Stimulated activated CD8-positive, alpha-beta memory T cell treated with anti-CD3 and anti-CD28 coated beads, Interleukin-12 subunit alpha, Interleukin-12 subunit beta, amount 100 ng/mL, for 24 hours (primary cell): Measurements from ENCODE around the gene ANKRD13D.
"Not testable (repeated sequence)": the region's sequence is repeated elsewhere in the genome, so short reads cannot be mapped to it uniquely, and the experiment has no call there.

Experiments used
- DNase-seq: peaks from one replicate; pipeline ENCODE4 v3.0.0-alpha.2; 2020; ENCODE audit errors: extremely low read depth

Gene ANKRD13D

DNA sequence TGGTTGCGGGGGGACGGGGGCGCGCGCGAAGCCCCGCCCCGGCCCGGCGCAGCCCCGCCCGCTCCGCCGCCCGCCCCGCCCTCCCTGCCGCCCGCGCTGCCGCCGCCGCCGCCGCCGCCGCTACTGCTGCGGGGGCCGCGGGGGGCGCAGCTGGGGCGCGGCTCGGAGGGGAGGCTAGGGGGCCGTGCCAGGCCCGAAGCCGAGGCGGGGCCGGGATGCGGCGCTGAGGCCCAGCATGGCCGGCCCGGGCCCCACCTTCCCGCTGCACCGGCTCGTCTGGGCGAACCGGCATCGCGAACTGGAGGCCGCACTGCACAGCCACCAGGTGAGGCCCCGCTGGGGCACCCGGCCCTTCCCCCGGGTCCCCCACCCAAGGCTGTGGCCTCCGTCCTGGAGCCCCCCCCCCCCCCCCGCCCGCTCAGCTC lies at the start of gene ANKRD13D:
Gene ANKRD13D, plus strand, starts transcription at position 78 of the 425 bp plus-strand sequence. Its CDS starts 158 bp downstream, at position 236.
- no peak for DNase-seq

DNA sequence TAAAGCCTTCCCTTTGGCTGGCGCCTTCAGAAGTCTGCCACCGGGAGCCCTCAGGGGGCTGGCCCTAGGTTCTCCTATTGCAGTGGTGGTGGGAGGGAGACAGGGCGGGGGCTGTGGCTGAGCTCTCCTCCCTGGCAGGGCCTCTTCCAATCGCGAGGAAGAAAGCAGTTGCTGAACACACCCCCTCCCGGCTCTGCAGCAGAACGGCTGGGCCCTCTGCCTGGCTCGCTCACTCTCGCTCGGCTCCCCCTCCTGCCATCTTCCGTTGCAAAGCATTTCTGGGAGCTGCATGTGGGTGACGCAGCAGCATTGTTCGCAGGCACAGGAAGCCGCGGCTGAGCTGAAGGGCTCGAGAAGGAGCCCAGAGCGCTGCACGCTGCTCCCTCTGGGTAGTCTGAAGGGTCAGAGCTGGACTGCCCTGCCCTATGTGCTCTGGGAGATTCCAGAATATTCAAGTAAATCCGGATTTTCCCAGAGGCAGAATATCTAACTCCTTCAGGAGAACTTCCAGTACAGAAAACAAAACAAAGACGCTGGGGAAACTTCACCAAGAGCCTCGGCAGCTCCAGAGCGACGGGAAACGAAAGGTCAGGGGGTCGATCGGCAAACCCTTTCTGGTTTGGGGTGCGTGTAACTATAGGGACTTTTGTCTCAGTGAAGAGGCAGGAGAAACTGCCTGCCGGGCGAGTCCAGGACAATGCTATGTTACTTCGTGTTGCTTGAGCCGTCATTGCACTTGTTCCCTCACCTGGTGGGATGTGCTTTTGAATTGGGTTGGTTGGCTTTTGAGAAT lies 49.1 kb upstream of the ANKRD13D start:
- DNase-seq, result peak; percentile 89

DNA sequence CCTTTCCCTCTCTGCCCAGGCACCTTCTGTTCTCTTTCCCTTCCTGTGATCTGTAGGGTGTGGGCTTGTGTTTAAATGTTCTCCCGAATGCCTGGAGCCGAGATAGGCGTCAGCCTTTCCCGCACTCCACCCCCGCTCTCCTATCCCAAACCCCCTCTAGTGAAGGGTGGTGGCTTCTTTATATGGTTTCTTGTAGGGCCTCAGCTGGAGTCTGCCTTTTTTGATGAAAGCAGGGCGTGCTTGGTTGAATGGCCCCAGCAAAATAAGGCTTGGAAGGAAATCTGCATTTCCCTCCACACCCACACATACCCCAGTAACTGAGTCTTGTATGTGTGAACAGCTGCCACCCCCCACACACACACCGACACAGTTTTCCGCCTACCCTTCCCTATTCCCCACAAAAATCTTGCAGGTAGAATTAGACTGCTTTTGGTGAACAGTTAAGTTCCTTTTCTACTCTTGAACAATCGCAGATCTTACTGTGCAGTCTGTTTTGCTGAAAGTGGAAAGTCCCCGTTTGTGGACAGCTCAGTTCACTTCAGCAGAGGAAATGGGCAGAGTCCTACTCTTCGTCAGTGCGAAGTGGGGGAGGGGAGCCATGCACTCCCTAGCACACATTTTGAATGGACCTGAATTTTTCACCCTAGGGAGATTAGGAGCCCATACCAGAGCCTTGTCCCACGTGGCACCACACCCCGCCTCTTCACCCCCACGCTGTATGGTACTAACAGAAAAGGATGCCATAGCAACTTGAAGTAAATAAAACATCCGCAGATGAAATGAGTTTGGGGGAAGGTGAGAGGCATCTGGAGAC lies 48.3 kb upstream of the ANKRD13D start:
- DNase-seq, result peak; percentile 67

DNA sequence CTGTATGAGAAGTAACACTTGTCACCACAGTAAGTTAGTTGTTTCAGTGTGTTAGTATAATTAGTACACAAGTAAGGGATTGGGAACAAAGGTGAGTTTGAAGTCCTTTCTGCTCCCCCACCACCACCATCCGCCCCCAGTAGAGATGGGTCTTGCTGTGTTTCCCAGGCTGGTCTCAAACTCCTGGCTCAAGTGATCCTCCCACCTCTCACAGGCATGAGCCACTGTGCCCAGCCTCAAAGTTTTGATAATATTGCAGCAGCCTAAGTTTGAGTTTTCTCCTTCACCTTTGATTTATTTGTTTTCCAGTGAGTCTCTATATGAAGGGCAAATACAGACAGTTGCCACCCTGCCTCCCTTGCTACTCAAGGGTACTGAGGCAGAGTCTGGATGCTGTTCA lies 46.6 kb upstream of the ANKRD13D start:
- DNase-seq, result no peak

DNA sequence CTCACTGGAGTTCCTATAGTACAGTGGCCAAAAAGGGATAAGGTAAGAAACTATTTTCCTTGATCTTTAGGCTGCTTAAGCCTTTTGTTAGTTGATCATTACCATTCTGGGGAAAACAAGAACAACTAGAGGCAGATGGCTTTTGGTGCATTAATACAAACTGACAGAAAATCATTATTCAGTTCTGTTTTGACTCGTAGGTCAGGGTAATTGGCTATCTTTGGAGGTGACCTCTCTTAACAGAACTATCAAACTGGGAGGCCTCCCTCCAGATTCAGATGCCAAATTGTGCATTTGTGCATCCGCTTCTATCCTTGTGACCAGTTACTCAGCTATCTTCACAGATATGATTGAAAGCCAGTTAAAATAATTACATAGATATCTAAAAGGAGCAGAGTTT lies 46.1 kb upstream of the ANKRD13D start:
- DNase-seq, result no peak

GRCh38 chr11:67245046-67245445 lies 44.1 kb upstream of the ANKRD13D start:
- no peak for DNase-seq

DNA sequence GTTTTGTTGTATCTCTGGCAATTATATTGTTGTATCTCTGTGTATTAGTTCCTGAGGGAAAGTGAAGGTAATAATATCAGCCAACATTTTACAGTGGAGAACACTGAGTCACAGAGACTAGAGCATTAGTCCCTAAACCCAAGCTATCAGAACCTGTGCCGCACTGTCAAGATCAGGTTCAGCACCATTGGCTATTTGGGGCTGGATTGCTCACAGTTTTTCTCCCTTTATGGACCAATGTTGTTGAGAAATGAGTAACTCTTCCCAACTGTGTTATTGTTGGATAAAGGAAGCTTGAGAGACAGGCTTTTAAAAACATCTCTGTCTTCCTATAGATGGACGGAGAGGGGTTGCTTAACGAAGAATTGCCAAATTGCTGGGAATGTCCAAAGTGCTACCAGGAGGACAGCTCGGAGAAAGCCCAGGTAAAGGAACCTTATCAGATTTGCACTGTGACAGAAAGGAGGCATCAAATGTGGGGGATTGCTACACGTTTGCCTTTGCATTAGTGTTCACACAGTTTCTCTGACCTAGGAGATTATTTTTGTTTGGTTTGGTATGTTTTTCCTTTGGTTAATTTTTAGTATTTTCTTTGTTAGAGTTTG lies 41.1 kb upstream of the ANKRD13D start:
- no peak for DNase-seq

- DNase-seq, result no peak
These were observed 40.5 kb upstream of the ANKRD13D start for GRCh38 chr11:67248653-67249052.

DNA sequence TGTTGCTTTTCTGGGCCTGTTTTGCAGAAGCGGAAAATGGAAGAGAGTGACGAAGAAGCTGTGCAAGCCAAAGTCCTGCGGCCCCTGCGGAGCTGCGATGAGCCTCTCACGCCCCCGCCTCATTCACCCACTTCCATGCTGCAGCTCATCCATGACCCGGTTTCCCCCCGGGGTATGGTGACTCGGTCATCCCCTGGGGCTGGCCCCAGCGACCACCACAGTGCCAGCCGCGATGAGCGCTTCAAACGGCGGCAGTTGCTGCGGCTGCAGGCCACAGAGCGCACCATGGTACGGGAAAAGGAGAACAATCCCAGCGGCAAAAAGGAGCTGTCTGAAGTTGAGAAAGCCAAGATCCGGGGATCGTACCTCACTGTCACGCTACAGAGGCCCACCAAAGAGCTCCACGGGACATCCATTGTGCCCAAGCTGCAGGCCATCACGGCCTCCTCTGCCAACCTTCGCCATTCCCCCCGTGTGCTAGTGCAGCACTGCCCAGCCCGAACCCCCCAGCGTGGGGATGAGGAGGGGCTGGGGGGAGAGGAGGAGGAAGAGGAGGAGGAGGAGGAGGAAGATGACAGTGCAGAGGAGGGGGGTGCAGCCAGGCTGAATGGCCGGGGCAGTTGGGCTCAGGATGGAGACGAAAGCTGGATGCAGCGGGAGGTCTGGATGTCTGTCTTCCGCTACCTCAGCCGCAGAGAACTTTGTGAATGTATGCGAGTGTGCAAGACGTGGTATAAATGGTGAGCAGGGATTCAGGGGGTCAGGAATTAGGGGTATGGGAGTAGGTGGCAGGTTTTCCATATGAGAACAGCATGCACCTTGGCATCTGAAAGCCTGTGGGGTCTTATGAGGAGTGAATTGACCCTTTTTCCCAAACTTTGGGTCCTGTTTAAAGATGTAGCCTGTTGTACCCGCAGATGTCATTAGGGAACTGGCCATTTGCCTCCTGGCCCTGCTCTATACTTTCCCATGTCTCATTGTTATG lies 38.8 kb upstream of the ANKRD13D start:
- no peak for DNase-seq

DNA sequence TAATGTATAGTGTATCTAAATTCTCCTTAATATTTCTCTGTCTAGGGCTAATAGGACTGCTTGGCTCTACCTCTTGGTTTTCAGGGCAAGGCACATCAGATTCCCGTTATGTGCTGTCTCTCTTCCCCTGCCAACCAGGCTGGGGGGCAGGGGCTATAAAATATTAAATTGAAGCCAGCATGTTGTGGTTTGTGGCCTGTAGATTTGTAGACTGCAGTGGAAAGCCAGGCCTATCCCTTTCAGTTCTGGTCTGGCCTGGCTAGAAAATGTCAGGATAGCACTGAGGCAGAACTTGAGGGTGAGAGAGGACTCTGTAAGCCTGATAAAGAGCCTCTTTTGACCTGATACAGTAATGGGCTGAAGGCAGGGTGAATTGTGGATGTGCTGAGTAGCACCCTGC lies 37.3 kb upstream of the ANKRD13D start:
- no peak for DNase-seq

DNA sequence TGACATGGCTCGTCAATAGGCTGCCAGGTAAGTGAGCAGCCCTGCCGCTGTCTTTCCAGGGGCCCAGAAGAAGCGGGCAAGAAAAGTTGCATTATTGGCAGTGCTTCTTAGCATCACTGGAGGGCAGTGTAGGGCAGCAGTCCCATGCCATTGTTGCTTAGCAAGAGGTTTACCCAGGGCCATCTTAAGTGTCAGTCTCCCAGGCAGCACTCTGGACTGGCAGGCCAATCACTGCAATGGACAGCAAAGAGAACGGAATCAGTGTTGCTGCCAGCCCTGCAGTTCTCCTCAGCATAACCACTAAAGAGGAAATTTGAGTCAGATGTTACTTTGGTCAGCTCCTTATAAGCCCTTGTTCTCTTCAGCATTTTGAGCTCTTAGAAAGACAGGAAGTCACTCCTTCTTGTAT lies 36.3 kb upstream of the ANKRD13D start:
- DNase-seq, result no peak

DNA sequence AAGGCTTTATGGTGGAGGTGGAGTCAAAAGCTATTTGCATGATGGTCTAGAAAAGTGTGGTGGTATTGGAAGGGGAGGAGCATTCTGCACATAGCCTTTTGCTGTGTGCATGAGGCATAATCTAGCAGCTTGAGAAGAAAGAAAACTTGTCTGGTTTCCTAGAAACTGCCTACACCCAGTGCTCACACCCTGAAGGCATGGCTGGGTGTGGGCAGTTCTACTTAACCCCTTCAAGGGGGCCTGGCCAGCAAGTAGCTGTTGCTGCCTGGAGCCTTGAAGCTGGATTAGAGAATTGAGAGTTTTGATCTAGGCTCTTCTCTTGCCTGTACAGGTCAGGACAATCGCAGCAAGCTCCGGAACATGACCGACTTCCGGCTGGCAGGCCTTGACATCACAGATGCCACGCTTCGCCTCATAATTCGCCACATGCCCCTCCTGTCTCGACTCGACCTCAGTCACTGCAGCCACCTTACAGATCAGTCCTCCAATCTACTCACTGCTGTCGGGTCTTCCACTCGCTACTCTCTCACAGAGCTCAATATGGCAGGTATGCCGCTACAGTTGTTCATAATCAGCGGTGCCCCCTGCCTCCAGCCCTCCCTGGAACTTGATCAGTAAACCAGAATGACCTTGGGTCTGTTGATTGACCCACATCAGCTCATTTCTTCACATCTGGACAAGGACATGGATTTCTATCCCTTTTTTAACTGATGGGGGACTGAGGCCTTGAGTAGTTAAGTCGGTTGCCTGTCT lies 35.1 kb upstream of the ANKRD13D start:
- no peak for DNase-seq

DNA sequence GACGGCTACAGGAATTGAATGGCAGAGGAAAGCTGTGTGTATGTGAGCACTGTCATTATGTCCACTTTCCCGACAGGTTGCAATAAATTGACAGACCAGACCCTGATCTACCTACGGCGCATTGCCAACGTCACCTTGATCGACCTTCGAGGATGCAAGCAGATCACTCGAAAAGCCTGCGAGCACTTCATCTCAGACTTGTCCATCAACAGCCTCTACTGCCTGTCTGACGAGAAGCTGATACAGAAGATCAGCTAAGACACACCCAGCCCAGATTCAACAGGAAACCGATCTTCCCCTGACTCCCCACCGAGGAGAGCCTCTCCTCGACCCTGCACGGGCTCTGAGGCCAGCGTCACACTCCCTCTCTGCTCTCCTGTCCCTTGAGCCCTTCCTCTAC lies 34.3 kb upstream of the ANKRD13D start:
- no peak for DNase-seq

GRCh38 chr11:67255353-67255752 lies 33.8 kb upstream of the ANKRD13D start:
- DNase-seq, result no peak

DNA sequence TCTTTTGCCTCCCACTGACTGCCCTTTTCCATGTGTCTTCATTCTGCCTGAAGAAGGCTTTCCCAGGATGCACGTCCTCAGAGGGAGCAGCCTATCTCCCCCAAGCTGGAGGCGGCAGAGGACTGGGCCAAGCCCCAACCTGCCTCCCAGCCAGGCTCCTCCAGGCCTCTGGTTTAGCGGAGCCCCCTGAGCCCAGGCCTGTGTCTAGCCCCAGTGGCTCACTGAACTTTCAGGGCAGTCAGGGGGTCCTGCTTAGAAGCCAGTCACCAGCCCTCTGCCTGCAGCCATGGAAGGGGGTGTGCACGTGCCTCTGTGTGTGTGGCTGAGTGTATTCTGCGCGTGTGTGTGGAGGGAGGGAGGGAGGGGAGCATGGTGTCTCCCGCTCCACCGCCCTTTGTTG lies 33.2 kb upstream of the ANKRD13D start:
- DNase-seq, result no peak

- DNase-seq, result no peak
These were observed 32.5 kb upstream of the ANKRD13D start for GRCh38 chr11:67256477-67257135.

GRCh38 chr11:67260406-67260805 lies 28.7 kb upstream of the ANKRD13D start:
- DNase-seq, result no peak

GRCh38 chr11:67260885-67261639 lies 28.0 kb upstream of the ANKRD13D start:
- DNase-seq, result not testable (repeated sequence)

- DNase-seq, result no peak
These were observed 27.5 kb upstream of the ANKRD13D start for GRCh38 chr11:67261640-67261945.
